GM18526 (cell line): ENCODE measurements around the gene ENAH.

ENCODE experiments used
- POLR2A ChIP-seq: IDR thresholded peaks from 3 replicates; pipeline ENCODE4 v1.6.1; 2011; ENCODE audit not compliant: insufficient read length; ENCODE audit errors: extremely low read depth

The ENAH gene

GRCh38 chr1:225684741-225685140 is 31.8 kb upstream of the ENAH start:
- no peak for TF ChIP-seq POLR2A

GRCh38 chr1:225681231-225681630 is 28.3 kb upstream of the ENAH start:
- no peak for TF ChIP-seq POLR2A

GRCh38 chr1:225678545-225678944 is 25.6 kb upstream of the ENAH start:
- TF ChIP-seq POLR2A, result no peak

GRCh38 chr1:225677350-225678124 is 24.6 kb upstream of the ENAH start:
- no peak for TF ChIP-seq POLR2A

GRCh38 chr1:225674381-225674780 is 21.5 kb upstream of the ENAH start:
- no peak for TF ChIP-seq POLR2A

- TF ChIP-seq POLR2A, result no peak
Measured at GRCh38 chr1:225670806-225671733, 18.1 kb upstream of the ENAH start.

GRCh38 chr1:225670356-225670755 is 17.4 kb upstream of the ENAH start:
- no peak for TF ChIP-seq POLR2A

GRCh38 chr1:225668222-225668621 is 15.3 kb upstream of the ENAH start:
- no peak for TF ChIP-seq POLR2A

GRCh38 chr1:225667362-225667761 is 14.4 kb upstream of the ENAH start:
- no peak for TF ChIP-seq POLR2A

GRCh38 chr1:225666495-225666894 is 13.6 kb upstream of the ENAH start:
- TF ChIP-seq POLR2A, result no peak

- no peak for TF ChIP-seq POLR2A
Measured at GRCh38 chr1:225664762-225665161, 11.8 kb upstream of the ENAH start.

- no peak for TF ChIP-seq POLR2A
Measured at GRCh38 chr1:225662155-225662554, 9.2 kb upstream of the ENAH start.

GRCh38 chr1:225660544-225660946 is 7.6 kb upstream of the ENAH start:
- no peak for TF ChIP-seq POLR2A

- no peak for TF ChIP-seq POLR2A
Measured at GRCh38 chr1:225658041-225658440, 5.1 kb upstream of the ENAH start.

- TF ChIP-seq POLR2A, result no peak
Measured at GRCh38 chr1:225657462-225657989, 4.6 kb upstream of the ENAH start.

GRCh38 chr1:225655509-225656258 is 2.8 kb upstream of the ENAH start:
- TF ChIP-seq POLR2A, result no peak
